GM19099 (cell line): ENCODE measurements around the gene MED17.

Experiments used
- POLR2A ChIP-seq: IDR thresholded peaks from 3 replicates; pipeline ENCODE4 v1.6.1; 2011; ENCODE audit warnings: low read depth; ENCODE audit not compliant: insufficient read length; ENCODE audit errors: extremely low read depth

MED17 gene, protein sequence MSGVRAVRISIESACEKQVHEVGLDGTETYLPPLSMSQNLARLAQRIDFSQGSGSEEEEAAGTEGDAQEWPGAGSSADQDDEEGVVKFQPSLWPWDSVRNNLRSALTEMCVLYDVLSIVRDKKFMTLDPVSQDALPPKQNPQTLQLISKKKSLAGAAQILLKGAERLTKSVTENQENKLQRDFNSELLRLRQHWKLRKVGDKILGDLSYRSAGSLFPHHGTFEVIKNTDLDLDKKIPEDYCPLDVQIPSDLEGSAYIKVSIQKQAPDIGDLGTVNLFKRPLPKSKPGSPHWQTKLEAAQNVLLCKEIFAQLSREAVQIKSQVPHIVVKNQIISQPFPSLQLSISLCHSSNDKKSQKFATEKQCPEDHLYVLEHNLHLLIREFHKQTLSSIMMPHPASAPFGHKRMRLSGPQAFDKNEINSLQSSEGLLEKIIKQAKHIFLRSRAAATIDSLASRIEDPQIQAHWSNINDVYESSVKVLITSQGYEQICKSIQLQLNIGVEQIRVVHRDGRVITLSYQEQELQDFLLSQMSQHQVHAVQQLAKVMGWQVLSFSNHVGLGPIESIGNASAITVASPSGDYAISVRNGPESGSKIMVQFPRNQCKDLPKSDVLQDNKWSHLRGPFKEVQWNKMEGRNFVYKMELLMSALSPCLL

GRCh38 chr11:93784145-93784934, at the start of gene MED17:
MED17 (plus strand) TSS chr11:93784282; CDS start chr11:93784514, 232 bp downstream.
- peak; percentile 82 for TF ChIP-seq POLR2A

- no peak for TF ChIP-seq POLR2A
Observed at GRCh38 chr11:93734427-93735222, 49.5 kb upstream of the MED17 start.

GRCh38 chr11:93735627-93736026, 48.5 kb upstream of the MED17 start:
- no peak for TF ChIP-seq POLR2A

- no peak for TF ChIP-seq POLR2A
Observed at GRCh38 chr11:93736129-93736528, 48.0 kb upstream of the MED17 start.

DNA sequence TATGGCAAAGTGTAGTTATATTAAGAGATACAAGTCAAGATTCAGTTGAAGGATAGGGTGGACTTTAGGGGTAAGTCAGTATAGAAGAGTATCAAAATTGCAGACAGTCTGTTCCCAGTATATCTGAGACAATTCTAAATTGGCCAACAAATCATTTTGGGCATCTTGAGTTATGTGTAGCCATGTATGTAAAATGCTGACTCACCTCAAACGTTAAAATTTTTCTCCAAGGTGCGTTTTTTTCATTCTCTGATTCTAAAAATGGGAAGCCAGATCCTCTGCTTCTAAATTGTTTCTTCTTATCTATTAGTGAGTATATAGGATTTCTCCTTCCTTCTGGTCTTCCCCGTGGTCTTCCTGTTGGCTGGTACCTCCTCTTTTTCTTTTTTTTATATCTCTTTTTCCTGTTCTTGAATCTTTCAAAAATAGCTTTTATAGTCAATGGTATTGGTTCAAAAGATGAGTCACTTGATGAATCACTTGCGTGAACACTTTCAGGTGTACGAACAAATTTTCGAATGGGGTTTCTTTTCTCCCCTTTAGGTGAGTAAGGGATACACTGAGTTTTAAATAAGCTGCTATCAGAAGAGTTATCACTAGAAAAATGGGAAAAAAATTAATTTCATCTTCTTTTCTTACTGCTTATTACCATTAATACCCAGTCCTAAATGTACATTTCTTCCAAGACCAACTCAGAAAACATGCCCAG, 46.0 kb upstream of the MED17 start:
- TF ChIP-seq POLR2A: no peak

DNA sequence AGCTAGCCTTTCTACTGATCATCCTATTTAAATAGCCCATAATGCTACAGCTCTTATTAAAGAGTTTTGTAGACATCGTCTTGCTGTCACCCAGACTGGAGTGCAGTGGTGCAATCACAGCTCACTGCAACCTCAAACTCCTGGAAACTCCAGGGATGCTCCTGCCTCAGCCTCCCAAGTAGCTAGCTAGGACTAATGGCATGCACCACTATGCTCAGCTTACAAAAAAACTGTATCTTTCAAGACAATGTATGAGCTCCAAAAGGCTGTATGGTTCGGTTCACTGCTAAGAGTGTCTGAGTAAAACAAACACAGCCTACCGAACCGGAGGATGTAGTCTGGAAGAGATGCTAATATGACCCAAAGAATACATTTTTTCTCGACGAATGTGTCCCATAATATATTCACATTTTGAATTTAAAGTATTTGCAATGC, 45.4 kb upstream of the MED17 start:
- TF ChIP-seq POLR2A: no peak

- TF ChIP-seq POLR2A: no peak
Observed at GRCh38 chr11:93740031-93740729, 43.9 kb upstream of the MED17 start.

GRCh38 chr11:93740730-93741093, 43.4 kb upstream of the MED17 start:
- no peak for TF ChIP-seq POLR2A

DNA sequence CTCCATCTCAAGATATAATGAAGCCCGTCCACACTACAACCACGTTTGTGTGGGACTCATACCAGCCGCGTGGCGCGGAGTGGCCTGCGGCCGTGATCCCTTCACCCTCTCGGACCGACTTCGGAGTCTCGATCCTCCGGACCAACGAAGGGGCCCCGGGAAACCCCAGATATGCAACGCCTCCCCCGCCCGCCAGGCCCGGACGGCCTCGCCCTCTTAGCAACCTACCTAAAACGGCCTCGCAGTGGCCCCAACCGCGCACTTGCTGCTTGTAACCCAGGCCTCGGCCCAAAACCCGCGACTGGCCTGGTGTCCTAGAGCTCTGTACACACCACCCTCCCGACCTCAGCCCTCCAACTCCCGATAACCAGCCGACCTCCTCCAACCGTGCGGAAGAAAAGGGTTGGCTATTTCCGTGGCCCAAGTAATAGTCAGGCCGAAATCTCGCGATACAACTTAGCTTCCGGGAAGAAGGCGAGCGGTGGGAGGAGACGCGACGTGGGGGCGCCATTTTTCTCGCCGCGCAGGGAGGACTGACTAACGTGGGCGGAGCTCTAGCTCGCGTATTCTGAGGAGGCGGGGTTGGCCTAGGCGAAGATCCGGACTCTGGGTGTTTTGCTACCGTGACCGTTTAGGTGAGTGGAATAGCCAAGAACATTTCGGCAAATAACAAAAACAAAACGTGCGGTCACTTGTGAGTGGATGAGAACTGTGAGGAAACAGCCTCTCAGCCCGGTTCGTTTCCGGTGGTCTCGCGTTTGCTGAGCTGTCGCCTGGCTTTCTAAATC, 42.8 kb upstream of the MED17 start, which contains the start of the genes C11orf54 and TAF1D:
Gene C11orf54, plus strand, starts transcription at position 579 of the 788 bp plus-strand sequence. CDS start 5,722 bp downstream, outside the sequence.
Gene TAF1D, minus strand, starts transcription at position 402 of the 788 bp plus-strand sequence. CDS start 2,191 bp downstream, outside the sequence.
- peak; percentile 99 for TF ChIP-seq POLR2A

GRCh38 chr11:93741882-93742226, 42.2 kb upstream of the MED17 start:
- no peak for TF ChIP-seq POLR2A

DNA sequence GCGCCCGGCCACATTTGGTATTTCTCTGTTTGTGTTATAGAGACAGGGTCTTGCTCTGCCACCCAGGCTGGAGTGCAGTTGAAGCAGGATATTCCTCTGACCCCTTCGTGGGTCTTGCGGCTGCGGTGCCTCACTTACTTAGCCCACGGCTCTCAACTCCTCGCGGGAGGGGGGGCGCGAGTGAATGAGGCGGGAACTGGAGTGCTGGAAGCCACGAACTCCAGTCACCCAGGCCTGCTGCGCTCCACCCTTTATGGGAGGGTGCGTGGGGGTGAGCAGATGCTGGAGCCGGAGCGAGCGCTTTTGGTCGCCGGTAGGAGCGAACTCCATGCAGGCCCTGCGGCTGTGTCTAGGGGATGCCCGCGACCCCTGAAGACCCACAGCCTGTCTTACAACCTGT, 40.8 kb upstream of the MED17 start:
- TF ChIP-seq POLR2A: no peak

- TF ChIP-seq POLR2A: no peak
Observed at GRCh38 chr11:93744669-93745004, 39.4 kb upstream of the MED17 start.

GRCh38 chr11:93746101-93746500, 38.0 kb upstream of the MED17 start:
- TF ChIP-seq POLR2A: no peak
